Epidermal melanocyte (primary cell): ENCODE results near the gene OBP2A.
"Not testable (repeated sequence)": the region's sequence is repeated elsewhere in the genome, so short reads cannot be mapped to it uniquely, and the experiment has no call there.

Source experiments
- DNase-seq: peaks from one replicate; pipeline ENCODE4 v3.0.0; 2011; ENCODE audit warnings: low spot score; ENCODE audit not compliant: insufficient read length

Gene OBP2A, protein sequence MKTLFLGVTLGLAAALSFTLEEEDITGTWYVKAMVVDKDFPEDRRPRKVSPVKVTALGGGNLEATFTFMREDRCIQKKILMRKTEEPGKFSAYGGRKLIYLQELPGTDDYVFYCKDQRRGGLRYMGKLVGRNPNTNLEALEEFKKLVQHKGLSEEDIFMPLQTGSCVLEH

DNA sequence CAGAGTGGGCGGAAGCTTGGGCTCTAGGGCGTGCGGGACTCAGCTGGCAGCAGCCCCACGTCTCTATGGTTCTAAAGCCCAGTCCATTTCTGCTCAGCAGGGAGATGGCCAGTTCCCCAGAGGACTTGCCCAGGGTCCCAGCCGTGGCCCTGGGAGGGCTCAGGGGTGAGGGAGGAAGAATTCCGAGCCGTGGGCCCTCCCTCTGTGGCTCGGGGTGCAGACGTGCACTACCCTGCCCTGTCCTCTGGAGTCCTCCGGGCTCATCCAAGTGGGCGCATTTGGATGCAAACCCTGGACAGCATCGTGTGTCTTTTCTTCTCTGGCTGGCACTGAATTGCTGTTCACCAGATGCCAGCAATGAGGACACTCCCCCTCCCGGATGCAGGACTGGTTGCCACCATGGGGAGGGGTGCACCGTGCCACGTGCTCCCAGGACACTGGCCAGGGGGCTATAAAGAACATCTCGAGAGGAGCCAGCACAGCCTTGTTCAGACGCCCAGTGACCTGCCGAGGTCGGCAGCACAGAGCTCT is at the start of gene OBP2A:
Gene OBP2A, plus strand, starts transcription at position 481 of the 531 bp plus-strand sequence. CDS start 55 bp downstream, outside the sequence.
- DNase-seq, result not testable (repeated sequence)

DNA sequence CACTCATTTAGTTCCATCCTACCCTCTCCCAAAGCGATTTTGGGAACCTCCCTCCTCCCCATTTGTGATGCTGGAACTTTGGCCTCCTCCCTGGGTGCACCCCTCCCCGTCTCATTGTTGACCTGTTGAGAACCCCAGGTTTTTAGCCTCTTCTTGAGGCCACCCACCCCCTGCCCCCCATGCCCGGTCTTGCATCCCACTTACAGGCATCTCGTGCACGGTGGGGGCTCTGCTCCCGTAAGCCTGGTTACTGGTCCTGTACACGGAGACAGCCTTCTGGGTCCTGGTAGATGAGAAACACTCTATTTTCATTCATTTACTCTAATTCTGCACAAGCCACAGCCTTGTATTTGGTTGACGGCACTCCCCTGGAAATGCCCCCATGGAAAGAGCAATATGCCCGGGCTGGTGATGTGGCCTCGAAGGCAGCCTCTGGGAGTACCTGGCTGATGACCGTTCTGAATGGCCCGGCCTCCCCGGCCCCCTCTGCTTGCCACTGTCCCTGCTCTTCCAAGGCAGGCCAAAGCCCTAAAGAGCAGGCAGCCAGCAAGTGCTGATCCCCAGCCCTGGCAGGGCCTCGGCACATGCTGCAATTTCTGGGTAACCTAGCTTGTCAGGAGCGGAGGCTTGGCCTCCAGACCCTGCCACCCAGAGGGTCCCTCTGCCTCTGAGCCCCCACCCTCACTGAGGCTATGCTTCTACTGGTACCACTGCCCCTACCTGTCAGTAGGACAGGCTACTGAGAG is 47.4 kb upstream of the OBP2A start:
- DNase-seq, result no peak

DNA sequence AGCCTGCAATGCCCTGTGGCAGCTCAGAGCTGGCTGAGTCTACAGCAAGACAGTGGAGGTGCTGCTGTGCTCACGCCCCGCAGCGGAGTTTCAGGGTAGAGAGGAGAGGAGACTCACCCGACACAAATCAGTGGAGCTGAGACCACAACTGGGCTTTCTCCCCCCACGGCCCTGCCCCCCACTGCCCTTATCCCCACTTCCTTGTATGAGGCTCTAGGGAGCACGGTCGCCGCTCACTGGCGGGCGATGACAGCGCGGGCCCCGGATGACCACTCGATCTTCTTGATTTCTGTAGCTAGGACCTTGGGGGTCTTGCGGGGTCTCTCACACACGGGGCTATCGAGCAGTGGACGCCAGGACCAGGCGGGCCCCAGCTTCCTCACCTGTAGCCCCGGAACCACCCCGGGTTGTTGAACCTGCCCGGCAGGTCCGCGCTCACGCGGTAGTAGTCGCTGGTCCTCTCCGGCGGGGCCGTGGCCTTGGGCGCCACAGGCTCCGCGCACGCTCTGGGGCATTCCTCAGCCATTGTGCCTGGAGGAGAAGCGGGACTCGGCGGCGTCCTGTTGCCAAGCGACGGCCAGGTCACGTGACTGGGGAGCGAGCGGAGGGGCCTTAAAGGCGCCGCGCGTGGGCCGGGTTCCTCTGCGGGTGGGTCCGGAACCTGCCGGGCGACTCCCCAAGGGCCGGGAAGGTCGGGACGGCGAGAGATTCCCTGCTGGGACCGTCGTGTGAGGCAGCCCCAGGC is 46.4 kb upstream of the OBP2A start:
- peak; percentile 74 for DNase-seq

DNA sequence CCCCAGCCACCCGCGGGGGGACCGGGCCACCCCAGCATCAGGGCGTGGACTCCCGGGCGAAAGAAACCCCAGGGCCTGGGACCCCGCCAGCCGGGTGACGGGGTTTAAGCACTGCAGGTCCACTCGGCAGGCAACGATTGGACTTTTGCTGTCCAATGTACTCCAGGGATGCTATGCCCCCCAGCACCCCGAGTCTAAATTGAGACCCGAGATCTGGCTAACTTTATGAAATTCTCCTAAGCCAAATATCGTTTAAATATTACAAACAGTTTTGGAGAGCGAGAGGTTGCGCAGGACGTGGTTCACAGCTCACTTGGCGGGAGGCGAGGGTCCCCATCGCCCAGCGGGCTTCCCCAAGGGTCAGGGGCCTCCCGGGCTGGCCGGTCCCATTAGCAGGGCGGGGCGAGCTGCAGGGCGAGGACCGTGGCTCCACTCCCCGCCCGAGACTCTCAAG is 45.8 kb upstream of the OBP2A start:
- no peak for DNase-seq

DNA sequence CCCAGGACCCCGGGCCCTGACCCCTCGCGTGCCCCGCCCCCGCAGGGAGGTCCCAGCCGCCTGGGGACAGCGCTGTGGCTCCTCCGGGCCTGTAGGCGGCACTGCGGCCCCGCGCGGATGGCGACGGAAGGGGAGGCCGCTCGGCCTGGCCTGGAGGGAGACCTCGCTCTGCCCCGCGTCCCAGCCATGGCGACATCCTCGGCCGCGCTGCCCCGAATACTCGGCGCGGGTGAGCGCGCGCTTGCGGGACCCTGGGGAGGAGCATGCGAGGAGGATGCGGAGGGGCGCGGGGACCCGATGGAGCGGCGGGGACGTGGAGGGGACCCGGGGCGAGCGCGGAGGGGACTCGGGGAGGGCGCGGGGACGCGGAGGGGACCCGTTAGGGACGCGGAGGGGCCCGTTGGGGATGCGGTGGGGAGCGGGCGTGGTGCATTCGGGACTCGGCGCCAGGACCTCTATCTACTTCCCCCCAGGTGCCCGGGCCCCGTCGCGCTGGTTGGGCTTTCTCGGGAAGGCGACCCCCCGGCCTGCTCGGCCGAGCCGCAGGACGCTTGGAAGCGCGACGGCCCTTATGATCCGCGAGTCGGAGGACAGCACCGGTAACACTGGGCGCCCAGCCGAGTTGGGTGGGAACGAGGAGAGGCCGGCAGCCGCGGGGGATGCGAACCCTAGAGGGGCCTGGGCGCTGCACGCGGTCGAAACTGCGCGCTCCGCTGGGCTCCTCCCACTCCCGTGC is 45.2 kb upstream of the OBP2A start, which contains the start of gene MRPS2:
Gene MRPS2, plus strand, starts transcription at position 158 of the 736 bp plus-strand sequence. Its CDS starts 29 bp downstream, at position 187.
- DNase-seq, result peak; percentile 91

DNA sequence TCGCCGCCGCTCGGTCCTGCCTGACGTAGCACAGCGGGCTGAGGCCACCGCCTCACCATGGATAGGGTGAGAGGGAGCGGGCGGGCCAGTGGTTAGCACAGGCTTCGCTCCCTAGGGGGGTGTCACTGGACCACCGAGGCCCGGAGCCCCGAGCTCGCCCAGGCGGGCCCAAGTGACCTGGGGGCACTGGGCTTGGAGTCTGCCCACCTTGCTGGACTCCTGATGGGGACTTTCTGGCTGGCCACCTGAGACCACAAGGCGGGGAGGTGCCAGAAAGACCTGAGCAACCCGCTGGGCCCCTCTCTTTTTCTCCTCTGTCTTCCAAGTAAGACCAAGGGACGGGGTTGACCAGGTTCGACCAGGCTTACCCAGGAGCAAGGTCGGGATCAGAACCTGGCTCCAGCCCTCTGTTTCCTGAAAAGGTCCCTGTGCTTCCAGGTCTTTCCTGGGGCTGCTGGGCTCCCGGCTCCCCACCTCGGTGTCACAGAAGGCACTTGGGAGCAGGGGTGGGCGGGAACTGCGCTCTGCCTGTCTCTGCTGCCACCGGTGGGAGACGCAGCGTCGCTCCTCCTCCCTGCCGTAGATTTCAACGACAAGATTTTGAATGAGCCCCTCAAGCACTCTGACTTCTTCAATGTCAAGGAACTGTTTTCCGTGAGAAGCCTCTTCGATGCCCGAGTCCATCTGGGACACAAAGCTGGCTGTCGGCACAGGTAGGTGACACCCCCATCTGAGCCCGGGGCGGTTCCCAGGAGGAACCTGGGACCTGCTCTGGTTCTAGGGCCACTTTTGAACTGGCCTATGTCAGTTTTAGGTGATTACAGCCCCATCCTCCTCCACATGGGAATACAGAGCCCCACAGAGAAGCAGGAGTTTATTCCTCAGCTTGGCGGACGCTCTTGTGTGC is 44.4 kb upstream of the OBP2A start:
- DNase-seq, result peak; percentile 53

DNA sequence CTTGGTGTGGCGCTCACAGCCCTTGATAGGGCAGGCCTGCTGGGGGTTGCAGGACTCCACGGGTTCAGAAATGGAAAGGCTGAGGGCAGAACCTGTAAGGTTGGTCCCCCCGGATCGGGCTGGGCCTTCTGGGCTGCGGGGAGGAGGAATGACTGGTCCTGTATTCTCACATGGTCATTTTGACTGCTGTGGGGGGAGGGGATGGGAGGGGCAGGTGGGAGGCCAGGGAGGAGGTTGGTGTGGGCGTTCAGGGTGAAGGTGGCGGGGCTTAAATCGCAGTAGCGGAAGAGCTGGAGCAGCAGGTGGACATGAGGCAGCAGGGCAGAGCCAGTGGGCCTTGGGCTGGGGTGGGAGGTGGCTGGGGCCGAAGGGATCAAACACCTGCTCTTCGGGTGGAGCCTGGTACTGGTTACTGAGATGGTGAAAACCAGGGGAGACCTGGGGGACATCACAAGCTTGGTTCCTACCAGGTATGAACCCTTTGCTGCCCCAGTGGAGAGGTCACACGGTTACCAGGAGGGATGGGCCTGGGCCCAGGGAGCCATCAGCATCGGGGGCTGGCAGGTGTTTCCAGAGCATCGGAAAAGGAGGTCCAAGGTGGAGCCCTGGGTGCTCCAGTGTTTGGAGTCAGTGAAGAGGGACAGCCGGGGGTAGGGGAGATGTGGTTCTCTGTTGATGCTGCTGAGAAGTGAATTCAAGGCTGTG is 43.6 kb upstream of the OBP2A start:
- DNase-seq, result no peak

DNA sequence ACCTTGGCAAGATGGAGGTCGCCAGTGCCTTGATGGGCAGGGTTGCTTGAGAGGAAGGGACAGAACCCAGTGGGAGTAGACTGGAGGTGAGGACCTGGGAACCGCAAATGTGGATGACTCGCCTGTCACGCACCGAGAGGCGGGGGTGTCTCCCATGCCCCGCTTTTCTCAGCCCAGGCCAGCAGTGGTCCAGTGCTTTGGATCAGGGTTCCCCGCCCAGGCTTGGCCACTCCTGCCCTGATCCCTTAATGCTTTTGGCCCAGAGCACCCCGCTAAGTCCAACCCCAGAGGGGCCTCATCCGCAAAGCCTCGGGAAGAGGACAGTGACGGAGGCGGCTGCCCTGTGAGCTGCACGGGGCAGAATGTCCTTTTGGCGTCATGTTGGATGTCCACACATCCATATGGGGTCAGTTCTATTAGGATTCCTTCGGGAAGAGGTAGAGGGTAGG is 43.0 kb upstream of the OBP2A start:
- no peak for DNase-seq

DNA sequence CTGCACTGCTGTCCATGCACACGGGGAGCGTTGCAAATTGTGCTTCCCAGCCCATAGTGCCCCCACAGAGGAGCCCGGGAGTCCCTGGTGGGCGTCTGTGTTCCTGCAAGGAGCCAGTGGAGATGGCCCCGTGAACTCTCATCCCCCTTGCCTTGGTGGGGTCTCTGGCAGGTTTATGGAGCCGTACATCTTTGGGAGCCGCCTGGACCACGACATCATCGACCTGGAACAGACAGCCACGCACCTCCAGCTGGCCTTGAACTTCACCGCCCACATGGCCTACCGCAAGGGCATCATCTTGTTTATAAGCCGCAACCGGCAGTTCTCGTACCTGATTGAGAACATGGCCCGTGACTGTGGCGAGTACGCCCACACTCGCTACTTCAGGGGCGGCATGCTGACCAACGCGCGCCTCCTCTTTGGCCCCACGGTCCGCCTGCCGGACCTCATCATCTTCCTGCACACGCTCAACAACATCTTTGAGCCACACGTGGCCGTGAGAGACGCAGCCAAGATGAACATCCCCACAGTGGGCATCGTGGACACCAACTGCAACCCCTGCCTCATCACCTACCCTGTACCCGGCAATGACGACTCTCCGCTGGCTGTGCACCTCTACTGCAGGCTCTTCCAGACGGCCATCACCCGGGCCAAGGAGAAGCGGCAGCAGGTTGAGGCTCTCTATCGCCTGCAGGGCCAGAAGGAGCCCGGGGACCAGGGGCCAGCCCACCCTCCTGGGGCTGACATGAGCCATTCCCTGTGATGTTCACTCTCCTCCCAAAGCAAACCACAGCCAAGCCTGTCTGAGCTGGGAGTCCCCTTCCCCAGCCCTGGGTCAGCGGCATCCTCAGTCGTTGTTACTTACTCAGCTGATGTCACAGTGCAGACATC is 42.3 kb upstream of the OBP2A start:
- DNase-seq, result no peak

DNA sequence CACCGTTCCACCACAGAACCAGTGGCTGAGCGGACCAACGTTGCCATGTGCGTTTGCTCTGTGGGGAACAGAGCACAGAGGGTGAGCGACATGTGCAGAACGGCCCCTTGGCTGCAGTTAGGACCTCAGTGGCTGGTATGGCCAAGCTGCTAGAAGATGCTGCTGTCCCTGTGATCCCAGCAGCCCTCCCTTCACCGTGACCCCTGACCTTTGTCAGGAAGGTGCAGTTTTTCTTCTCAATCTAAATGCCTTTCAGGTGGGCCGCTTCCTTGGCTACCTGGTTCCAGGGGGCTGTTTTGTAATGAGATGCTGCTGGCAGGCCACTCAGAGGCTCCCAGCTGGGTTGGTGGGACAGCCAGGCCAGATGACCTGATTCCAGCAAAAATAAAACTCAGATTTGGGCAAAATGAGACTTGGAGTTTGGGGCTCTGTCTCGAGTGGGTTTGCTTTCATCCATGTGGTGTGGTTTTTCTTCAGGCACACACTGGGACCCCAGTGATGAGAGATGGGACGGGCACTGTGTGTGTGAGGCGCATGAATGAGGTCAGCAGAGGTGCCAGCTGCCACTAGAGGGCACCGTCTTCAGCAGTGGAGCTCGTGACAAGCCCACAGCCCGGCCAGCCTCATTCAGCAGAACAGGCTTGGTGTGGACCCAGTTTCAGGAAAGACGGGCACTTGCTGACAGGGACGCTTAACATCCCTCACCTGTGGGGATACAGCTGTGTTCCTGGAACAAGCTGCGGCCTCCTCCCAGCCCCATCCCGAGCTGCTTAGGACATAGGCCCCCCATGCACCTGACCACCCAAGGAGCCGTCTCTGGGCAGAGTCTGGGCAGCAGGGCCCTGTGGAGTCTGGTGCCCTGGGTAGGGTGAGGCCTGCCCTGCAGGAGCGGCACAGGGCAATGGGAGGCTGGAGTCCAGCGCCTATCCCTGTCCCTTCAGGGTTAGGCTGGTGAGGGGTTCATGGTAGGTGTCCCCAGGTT is 41.4 kb upstream of the OBP2A start:
- peak; percentile 68 for DNase-seq

DNA sequence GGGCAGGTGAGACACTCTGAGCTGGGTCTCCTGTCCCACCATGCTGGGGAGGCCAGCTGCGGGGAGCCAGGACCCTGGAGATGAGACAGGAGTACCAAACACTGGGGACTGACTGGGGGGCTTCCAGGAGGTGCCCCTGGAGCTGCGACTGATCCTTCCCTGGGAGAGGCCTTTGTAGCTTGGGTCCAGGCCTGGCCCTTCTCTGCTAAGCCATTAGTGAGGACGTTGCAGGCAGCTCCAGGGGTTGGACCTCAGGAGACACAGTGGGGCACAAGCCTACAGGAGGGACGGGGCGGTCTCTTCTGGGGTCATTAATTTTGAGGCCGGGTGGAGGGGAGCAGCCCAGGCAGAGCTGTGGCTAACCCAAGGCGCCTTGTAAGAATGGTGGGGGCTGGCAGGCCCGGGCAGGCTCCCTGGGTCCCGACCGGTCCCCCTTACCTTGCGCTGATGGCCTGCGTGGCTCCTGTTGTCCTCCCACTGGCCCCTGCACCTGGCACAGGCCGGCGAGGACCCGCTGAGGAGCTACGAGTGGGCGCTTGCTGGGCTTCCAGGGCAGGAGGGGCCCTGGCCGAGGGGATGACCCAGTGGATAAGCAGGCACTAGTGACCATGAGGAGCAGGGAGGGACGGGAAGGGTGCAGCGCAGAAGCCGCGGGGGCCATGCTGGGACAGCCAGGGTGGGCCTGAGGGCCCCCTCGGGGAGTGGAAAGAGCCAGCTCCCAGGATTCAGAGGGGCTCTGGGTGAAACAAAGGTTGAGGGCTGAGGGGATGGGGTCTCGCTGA is 40.3 kb upstream of the OBP2A start:
- no peak for DNase-seq

DNA sequence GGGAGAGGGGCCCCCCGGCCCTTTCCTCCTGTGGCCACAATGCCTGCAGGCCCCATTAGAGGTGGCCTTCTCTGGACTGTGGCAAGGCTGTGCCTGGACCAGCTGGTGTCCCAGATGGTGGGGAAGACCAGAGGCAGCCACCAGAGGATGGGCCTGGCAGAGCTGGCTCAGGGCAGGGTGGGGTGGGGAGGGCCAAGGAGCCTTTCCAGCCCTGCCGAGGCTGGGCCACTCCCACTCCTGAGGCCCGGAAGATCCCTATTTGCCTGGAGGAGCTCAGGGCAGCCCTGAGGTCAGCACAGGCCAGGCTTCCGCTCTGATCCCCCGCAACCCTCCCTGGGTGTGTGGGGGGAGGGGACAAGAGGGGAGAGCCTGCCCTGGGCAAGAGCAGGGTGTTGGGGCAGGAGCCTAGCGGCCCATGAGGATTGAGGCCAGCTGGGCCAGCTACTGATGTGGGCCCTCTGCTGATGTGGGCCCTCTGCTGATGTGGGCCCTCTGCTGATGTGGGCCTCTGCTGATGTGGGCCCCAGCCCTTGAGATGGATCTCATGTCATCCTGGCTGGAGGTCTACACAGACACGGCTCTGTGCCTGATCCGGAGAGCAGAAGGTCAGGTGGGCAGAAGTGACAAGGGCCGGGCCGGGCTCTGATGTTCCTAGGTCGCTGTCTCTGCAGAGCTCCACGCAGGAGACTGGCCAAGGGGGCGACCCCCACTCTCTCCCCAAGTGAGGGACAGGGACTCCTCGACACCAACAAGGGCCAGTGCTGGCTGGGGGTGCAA is 39.4 kb upstream of the OBP2A start:
- DNase-seq, result no peak

DNA sequence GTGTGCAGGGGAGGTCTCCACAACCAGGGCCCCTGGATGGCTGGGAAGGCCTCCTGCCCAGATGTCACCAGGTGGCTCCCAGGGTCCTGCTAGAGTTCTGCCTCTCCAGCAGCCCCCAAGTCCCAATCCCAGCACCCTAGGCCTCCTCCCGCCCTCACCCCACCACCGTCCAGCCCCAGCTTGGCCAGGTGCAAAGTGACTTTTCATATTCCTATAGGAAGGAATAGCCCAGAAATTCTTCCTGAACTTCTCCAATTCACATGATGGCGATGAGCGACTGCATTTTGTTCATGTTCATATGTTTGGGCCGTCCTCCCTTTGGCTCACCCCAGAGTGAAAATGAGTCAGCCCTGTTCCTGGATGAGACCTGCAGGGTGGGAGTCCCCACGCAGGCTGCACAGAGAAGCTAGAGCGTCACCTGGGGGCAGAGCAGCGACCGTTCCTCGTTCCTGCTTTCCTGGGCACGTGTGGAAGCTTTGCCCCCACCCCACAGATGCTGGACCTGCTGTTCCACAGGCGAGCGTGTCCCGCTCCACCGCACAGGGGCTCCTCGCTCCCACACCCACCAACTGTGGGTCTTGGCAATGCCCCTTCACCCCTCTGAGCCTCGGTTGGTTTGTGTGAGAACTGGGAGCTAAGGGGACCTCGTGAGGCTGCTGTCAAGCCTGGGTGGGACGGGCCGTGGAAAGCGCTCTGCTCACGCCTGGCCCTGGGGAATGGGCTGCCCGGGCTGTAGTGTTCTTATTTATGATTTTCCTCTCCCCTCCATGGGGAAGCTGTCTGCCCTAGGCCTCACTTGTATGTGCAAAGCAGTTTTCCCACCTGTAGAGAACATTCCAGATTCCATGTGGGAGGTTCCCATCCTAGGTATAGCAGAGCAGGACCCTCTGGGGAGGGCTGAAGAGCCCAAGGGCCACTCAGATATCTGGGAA is 38.6 kb upstream of the OBP2A start:
- DNase-seq, result no peak

DNA sequence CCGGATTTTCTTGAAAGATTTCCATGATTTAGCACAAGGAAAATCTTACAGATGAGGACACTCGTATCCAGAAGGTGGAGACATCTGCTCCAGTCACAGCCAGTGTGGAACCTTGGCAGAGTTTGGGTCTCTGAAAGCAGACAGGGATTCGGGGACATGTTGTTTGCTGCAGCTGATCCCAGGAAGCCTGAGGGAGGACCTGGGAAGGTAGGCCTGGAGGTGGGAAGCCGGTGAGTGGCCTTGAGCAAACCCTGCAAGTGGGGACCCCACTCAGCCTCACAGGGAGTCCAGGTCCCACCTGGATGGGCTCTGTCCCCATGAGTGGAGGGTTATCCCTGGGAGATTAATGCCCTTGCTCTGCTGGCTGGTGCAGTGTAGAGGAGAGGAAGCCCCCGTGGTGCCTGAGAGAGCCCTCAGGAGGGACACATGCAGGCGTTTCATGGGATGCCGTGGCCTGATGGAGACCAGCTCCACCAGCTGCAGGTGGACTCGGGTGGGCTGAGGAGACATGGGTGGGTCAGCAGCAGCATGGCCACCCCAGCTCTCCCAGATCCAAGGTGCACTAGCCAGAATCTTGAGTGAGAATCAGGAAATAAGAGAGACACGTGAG is 37.6 kb upstream of the OBP2A start:
- no peak for DNase-seq
